ENCODE results near the gene PHF2.

Gene PHF2

GRCh38 chr9:93587651-93588347 is 11.4 kb downstream of the PHF2 start:
- DNase-seq = no peak

- DNase-seq = no peak
These were observed 12.5 kb downstream of the PHF2 start for GRCh38 chr9:93588641-93589609.

GRCh38 chr9:93589688-93590087 is 13.3 kb downstream of the PHF2 start:
- DNase-seq = no peak

- no peak for DNase-seq
These were observed 14.3 kb downstream of the PHF2 start for GRCh38 chr9:93590609-93591234.

GRCh38 chr9:93591301-93592007 is 15.1 kb downstream of the PHF2 start:
- DNase-seq = no peak

GRCh38 chr9:93592008-93592642 is 15.7 kb downstream of the PHF2 start:
- no peak for DNase-seq

- DNase-seq = no peak
These were observed 16.2 kb downstream of the PHF2 start for GRCh38 chr9:93592643-93593021.

GRCh38 chr9:93593144-93593658 is 16.8 kb downstream of the PHF2 start:
- no peak for DNase-seq

- DNase-seq = no peak
These were observed 17.8 kb downstream of the PHF2 start for GRCh38 chr9:93594041-93594756.

GRCh38 chr9:93595461-93595860 is 19.1 kb downstream of the PHF2 start:
- DNase-seq = no peak

- DNase-seq = no peak
These were observed 19.5 kb downstream of the PHF2 start for GRCh38 chr9:93595861-93596365.

- no peak for DNase-seq
These were observed 20.0 kb downstream of the PHF2 start for GRCh38 chr9:93596399-93596798.

- DNase-seq = no peak
These were observed 20.8 kb downstream of the PHF2 start for GRCh38 chr9:93597142-93597706.

GRCh38 chr9:93597871-93598646 is 21.7 kb downstream of the PHF2 start:
- no peak for DNase-seq

- no peak for DNase-seq
These were observed 22.4 kb downstream of the PHF2 start for GRCh38 chr9:93598647-93599241.

GRCh38 chr9:93599571-93600403 is 23.4 kb downstream of the PHF2 start:
- no peak for DNase-seq

GRCh38 chr9:93600504-93600903 is 24.1 kb downstream of the PHF2 start:
- no peak for DNase-seq

GRCh38 chr9:93601063-93601462 is 24.7 kb downstream of the PHF2 start:
- DNase-seq = no peak

- no peak for DNase-seq
These were observed 25.3 kb downstream of the PHF2 start for GRCh38 chr9:93601666-93602065.

Data from CD4-positive, alpha-beta T cell treated with Interleukin-4 for 4 hours (primary cell).